H7 (cell line): ENCODE measurements around the gene ATP5F1B. TPM values are rescaled to one million over a fixed set of nuclear protein-coding genes. Genes with fewer than 3 reads are reported as not detected.

ENCODE experiments used
- DNase-seq: peaks from one replicate; pipeline ENCODE4 v3.0.0; 2012
- H3K27me3 ChIP-seq: 2 replicates; pipeline ENCODE4 v1.6.0; 2011; ENCODE audit warnings: mild to moderate bottlenecking, low read length; ENCODE audit not compliant: control insufficient read depth, insufficient read depth
- H3K36me3 ChIP-seq: replicated peaks from 2 replicates; pipeline ENCODE4 v1.5.1; 2011; ENCODE audit warnings: low read length; ENCODE audit not compliant: control insufficient read depth, insufficient read depth
- H3K4me3 ChIP-seq: 2 replicates; pipeline ENCODE4 v1.5.1; 2011; ENCODE audit warnings: low read depth, mild to moderate bottlenecking, control low read depth, low read length, moderate library complexity; ENCODE audit not compliant: insufficient read depth
- total RNA-seq: library from RNA; depleted of rRNA; stranded (reverse); fragments of >200 nt; shearing (Covaris generic); gene quantifications from 2 replicates; pipeline ENCODE4 v1.2.3, GENCODE V29; 2014

Gene ATP5F1B
- total RNA-seq, 1 experiment from 2014 or later, result 1,061 TPM

GRCh38 chr12:56614627-56615026 is 31.2 kb downstream of the ATP5F1B start:
- DNase-seq, result no peak
- Histone ChIP-seq H3K36me3 (peaks cover 60% of the 10 kb centered on the region), H3K27me3 (no peaks in the 10 kb centered on the region), H3K4me3 (no peak overlapping the region)

GRCh38 chr12:56604355-56604754 is 41.4 kb downstream of the ATP5F1B start:
- Histone ChIP-seq H3K27me3 (no peaks in the 10 kb centered on the region), H3K4me3 (no peak overlapping the region), H3K36me3 (peaks cover 64% of the 10 kb centered on the region)
- no peak for DNase-seq

- no peaks in the 10 kb centered on the region for H3K27me3 ChIP-seq
- DNase-seq, result no peak
- no peak overlapping the region for H3K4me3 ChIP-seq
- peaks cover 71% of the 10 kb centered on the region for H3K36me3 ChIP-seq
Observed at GRCh38 chr12:56602239-56602638, 43.5 kb downstream of the ATP5F1B start.

GRCh38 chr12:56601503-56601902 is 44.3 kb downstream of the ATP5F1B start:
- no peaks in the 10 kb centered on the region for H3K27me3 ChIP-seq
- peak; percentile 71 for DNase-seq
- H3K36me3 ChIP-seq, result peaks cover 69% of the 10 kb centered on the region
- H3K4me3 ChIP-seq, result no peak overlapping the region

- no peak for DNase-seq
- Histone ChIP-seq H3K27me3 (no peaks in the 10 kb centered on the region), H3K4me3 (no peak overlapping the region), H3K36me3 (peaks cover 62% of the 10 kb centered on the region)
Observed at GRCh38 chr12:56600753-56601152, 45.0 kb downstream of the ATP5F1B start.

GRCh38 chr12:56599797-56600196 is 46.0 kb downstream of the ATP5F1B start:
- H3K27me3 ChIP-seq, result no peaks in the 10 kb centered on the region

GRCh38 chr12:56599041-56599440 is 46.7 kb downstream of the ATP5F1B start:
- Histone ChIP-seq H3K36me3 (peaks cover 51% of the 10 kb centered on the region), H3K4me3 (no peak overlapping the region), H3K27me3 (no peaks in the 10 kb centered on the region)
- no peak for DNase-seq

More at GRCh38 chr12:56599797-56600196, 46.0 kb downstream of the ATP5F1B start:
- peaks cover 57% of the 10 kb centered on the region for H3K36me3 ChIP-seq
- DNase-seq, result no peak
- H3K4me3 ChIP-seq, result no peak overlapping the region

GRCh38 chr12:56596815-56597214 is 49.0 kb downstream of the ATP5F1B start:
- Histone ChIP-seq H3K4me3 (no peak overlapping the region), H3K36me3 (peaks cover 41% of the 10 kb centered on the region), H3K27me3 (no peaks in the 10 kb centered on the region)
- peak; percentile 55 for DNase-seq

GRCh38 chr12:56593909-56594621 is 51.7 kb downstream of the ATP5F1B start:
- Histone ChIP-seq H3K4me3 (no peak overlapping the region), H3K27me3 (no peaks in the 10 kb centered on the region), H3K36me3 (peaks cover 21% of the 10 kb centered on the region)
- DNase-seq, result peak; percentile 83

- Histone ChIP-seq H3K4me3 (no peak overlapping the region), H3K27me3 (no peaks in the 10 kb centered on the region), H3K36me3 (peaks cover 12% of the 10 kb centered on the region)
- no peak for DNase-seq
Observed at GRCh38 chr12:56591961-56592360, 53.8 kb downstream of the ATP5F1B start.

GRCh38 chr12:56591126-56591525 is 54.7 kb downstream of the ATP5F1B start:
- peak; percentile 46 for DNase-seq
- Histone ChIP-seq H3K4me3 (no peak overlapping the region), H3K36me3 (peaks cover 11% of the 10 kb centered on the region), H3K27me3 (no peaks in the 10 kb centered on the region)

GRCh38 chr12:56590237-56590830 is 55.5 kb downstream of the ATP5F1B start:
- no peak overlapping the region for H3K4me3 ChIP-seq
- no peaks in the 10 kb centered on the region for H3K27me3 ChIP-seq
- DNase-seq, result peak; percentile 56
- peaks cover 8% of the 10 kb centered on the region for H3K36me3 ChIP-seq

- H3K27me3 ChIP-seq, result no peaks in the 10 kb centered on the region
- DNase-seq, result no peak
- peaks cover 8% of the 10 kb centered on the region for H3K36me3 ChIP-seq
- H3K4me3 ChIP-seq, result no peak overlapping the region
Observed at GRCh38 chr12:56589783-56590182, 56.0 kb downstream of the ATP5F1B start.
